HG03103 (cell line): ENCODE measurements around the gene DZANK1.
"Not testable (repeated sequence)": the region's sequence is repeated elsewhere in the genome, so short reads cannot be mapped to it uniquely, and the experiment has no call there.

ENCODE experiments used
- ATAC-seq: cut with Tn5 transposase; IDR thresholded peaks from one replicate; pipeline ENCODE4 v1.9.1; 2021; ENCODE audit warnings: low read depth; ENCODE audit not compliant: unreplicated experiment

DZANK1 gene

GRCh38 chr20:18443886-18444285, 22.9 kb downstream of the DZANK1 start:
- no peak for ATAC-seq

DNA sequence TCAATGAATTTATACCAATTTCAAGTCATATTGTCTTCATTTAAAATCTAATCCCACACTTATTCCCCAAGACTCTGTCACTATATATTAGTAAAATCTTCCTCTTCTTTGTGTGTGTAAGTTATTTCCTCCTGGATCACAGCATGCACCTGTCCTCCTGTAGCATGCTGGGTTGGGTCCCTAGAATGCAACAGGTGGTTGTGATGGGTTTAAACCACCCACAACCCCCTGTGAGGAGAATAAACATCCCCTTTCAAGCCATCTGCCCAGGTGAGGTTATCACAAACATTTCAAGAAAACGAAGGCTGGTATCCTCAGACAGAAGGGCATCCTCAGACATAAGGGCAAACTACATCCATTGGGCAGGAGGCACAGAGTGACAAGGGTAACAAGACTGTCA, 26.4 kb downstream of the DZANK1 start:
- no peak for ATAC-seq

GRCh38 chr20:18436847-18437246, 30.0 kb downstream of the DZANK1 start:
- ATAC-seq, result no peak

GRCh38 chr20:18431206-18431605, 35.6 kb downstream of the DZANK1 start:
- no peak for ATAC-seq

- ATAC-seq, result no peak
Measured at GRCh38 chr20:18430172-18430826, 36.5 kb downstream of the DZANK1 start.

GRCh38 chr20:18428490-18429173, 38.2 kb downstream of the DZANK1 start:
- ATAC-seq, result no peak

DNA sequence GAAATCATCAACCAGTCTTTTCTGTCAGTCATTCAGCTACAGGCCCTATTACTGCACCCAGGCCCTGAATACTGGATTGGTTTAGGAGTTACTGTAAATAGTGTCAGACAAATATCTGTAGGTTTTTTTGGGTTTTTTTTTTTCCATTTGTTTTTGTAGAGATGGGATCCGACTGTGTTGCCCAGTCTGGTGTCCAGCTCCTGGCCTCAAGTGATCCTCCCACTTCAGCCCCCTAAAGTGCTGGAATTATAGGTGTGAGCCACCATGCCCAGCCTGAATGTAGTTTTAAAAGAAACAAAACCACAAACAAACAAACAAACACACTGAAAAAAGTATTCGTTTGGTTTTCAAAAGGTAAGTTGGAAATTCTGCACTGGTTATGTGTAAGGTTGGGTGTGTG, 39.6 kb downstream of the DZANK1 start:
- no peak for ATAC-seq

GRCh38 chr20:18421608-18422007, 45.2 kb downstream of the DZANK1 start:
- ATAC-seq, result no peak

GRCh38 chr20:18416486-18416885, 50.3 kb downstream of the DZANK1 start:
- ATAC-seq, result no peak

GRCh38 chr20:18414140-18414539, 52.7 kb downstream of the DZANK1 start:
- ATAC-seq, result no peak

GRCh38 chr20:18412221-18412901, 54.5 kb downstream of the DZANK1 start:
- no peak for ATAC-seq

DNA sequence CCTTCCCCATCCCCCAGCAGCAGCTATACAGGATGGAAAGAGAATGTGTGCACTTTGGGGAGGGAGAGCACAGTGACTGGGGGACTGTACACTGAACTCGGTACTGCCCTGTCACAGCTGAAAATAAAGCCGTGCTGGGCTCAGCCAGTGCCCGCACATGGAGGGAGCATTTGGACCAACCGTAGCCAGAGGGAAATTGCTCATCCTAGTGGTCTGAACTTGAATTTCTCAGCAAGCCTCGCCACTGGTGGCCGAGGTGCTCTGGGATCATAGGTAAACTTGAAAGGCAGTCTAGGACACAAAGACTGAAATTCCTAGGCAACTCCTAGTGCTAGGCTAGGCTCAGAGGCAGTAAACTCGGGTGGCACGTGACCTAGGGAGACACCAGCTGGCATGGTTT, 61.0 kb downstream of the DZANK1 start:
- ATAC-seq, result no peak

GRCh38 chr20:18404172-18404571, 62.7 kb downstream of the DZANK1 start:
- ATAC-seq, result no peak

GRCh38 chr20:18403269-18403668, 63.6 kb downstream of the DZANK1 start:
- no peak for ATAC-seq

DNA sequence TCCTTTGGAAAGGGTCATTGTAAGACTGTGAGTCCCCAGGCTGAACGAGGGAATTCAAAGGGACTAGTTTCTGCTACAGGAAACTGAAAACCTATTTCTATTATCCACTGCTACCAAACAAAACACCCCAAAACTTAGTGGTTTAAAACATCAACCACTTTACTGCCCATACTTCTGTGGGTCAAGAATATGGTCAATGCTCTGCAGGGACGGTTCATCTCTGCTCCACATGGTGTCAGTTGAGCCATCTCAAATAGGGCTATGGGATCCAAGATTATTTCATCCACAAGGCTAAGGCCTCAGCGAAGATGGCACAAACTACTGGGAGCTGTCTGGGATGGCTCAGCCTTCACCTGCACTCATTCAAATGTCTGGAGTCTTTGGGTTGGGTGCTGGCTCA, 65.5 kb downstream of the DZANK1 start:
- no peak for ATAC-seq

DNA sequence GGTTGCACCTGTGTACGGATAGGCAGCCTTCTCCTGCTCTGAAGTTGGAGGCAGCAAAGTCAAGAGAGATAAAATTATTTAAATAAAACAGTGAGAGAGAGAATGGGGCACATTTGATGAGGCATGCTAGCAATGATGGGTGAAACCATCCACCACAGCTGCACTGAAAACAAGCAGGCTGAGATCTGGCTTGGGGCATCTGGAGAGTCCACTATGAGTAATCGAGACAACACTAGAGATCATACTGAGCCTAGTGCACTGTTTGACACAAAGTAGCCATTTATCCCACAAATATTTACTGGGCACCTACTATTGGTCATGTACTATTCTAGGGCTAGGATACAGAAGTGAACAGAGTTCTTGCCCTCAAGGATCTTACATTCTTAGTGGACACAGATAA, 66.4 kb downstream of the DZANK1 start:
- no peak for ATAC-seq

DNA sequence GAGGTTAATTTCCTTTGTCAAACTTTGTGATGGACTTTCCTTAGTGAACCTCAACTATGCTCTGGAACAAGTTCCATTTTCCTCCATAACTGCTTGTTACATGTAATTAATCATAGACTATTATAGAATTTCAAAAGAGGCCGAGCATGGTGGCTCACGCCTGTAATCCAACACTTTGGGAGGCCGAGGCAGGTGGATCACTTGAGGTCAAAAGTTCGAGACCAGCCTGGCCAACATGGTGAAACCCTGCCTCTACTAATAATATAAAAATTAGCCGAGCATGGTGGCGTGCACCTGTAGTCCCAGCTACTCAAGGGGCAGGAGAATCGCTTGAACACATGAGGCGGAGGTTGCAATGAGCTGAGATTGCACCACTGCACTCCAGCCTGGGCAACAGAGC, 68.1 kb downstream of the DZANK1 start:
- not testable (repeated sequence) for ATAC-seq

- ATAC-seq, result no peak
Measured at GRCh38 chr20:18397030-18397429, 69.8 kb downstream of the DZANK1 start.

DNA sequence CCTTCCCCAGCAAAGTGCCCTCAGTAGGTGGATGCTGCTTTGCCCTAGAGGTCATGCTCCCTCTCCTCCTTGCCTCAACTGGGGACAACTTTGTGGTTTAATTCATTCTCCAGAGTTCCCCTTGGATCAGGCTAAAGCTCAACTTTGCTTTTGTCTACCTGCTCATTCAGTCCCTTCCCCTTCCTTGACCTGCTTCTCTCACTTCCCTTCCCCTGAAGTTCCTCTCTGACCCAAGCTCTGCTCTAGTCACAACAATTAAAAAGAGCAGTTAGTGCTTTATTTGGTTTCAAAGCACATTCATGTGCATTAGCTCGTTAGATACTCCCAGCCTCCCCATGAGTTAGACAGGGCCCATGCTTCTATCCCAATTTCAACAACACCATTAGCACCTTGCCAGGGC, 71.3 kb downstream of the DZANK1 start:
- ATAC-seq, result no peak

DNA sequence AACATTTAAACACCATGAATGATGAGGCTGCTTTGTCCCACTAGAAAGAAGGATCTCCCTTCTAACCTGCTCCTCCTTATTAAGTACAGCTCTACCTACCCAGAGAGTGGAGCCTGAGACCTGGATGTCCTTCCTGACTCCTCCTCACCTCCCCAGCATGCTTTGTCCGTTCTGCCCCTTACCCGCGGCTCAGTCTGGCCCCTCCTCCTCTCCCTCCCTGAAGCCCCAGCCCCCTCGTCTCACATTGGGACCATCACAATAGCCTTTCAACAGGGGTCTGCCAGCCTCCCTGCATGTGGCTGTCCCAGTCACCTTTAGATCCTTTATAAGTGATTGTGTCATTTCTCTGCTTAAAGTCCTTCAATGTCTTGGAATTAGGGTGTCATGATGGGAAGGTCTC, 72.5 kb downstream of the DZANK1 start:
- ATAC-seq, result no peak

DNA sequence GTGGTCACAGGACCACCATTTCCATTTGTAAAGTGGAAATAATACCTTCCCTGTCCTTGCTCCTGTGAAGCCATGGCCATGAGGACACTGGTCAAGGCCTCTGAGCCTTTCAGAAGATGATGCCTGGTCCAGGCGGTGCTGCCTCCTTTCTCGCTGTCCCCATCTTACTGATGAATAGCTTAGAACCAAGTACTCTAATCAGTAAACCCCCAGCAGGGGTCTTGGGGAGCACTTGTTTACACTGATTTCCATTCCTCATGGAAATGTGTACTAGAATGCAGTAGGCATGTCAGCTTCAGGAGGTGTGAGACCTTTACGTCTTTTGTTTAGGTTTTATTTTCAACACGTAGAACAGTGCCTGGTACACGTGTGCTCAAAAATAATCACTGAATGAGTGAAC, 75.1 kb downstream of the DZANK1 start:
- ATAC-seq, result no peak

- no peak for ATAC-seq
Measured at GRCh38 chr20:18390201-18390600, 76.6 kb downstream of the DZANK1 start.
